H9 (cell line): ENCODE results near the gene SPX. TPM values are rescaled to one million over a fixed set of nuclear protein-coding genes. Genes with fewer than 3 reads are reported as not detected.

ENCODE experiments used
- DNase-seq: peaks from one replicate; pipeline ENCODE4 v3.0.0-alpha.2; 2017
- H2AFZ ChIP-seq: one replicate; pipeline ENCODE4 v1.6.1; 2013; ENCODE audit warnings: mild to moderate bottlenecking, low read length, control low read depth, moderate library complexity
- H2AK5ac ChIP-seq: 2 replicates; pipeline ENCODE4 v1.6.1; 2013; ENCODE audit warnings: low read length, control low read depth, mixed read lengths; ENCODE audit not compliant: insufficient read length
- H2BK120ac ChIP-seq: one replicate; pipeline ENCODE4 v1.6.1; 2013; ENCODE audit warnings: low read depth, mild to moderate bottlenecking, low read length, control low read depth, inconsistent platforms; ENCODE audit not compliant: poor library complexity, severe bottlenecking
- H2BK12ac ChIP-seq: 2 replicates; pipeline ENCODE4 v1.6.1; 2013; ENCODE audit warnings: low read length, control low read depth, mixed read lengths, low read depth; ENCODE audit not compliant: insufficient read length
- H2BK15ac ChIP-seq: 2 replicates; pipeline ENCODE4 v1.6.1; 2013; ENCODE audit warnings: low read depth, low read length, control low read depth
- H2BK20ac ChIP-seq: one replicate; pipeline ENCODE4 v1.6.1; 2013; ENCODE audit warnings: low read depth, mild to moderate bottlenecking, low read length, control low read depth, inconsistent platforms; ENCODE audit not compliant: poor library complexity, severe bottlenecking
- H2BK5ac ChIP-seq: 2 replicates; pipeline ENCODE4 v1.6.1; 2013; ENCODE audit warnings: low read length, control low read depth, mixed read lengths; ENCODE audit not compliant: insufficient read length
- H3K14ac ChIP-seq: 2 replicates; pipeline ENCODE4 v1.6.1; 2013; ENCODE audit warnings: low read length, control low read depth; ENCODE audit not compliant: insufficient read depth
- H3K18ac ChIP-seq: 2 replicates; pipeline ENCODE4 v1.6.1; 2013; ENCODE audit warnings: low read depth, mild to moderate bottlenecking, mixed read lengths, low read length, control low read depth; ENCODE audit not compliant: insufficient read length
- H3K23ac ChIP-seq: 2 replicates; pipeline ENCODE4 v1.6.1; 2013; ENCODE audit warnings: low read length, control low read depth, mixed read lengths, low read depth; ENCODE audit not compliant: insufficient read length
- H3K23me2 ChIP-seq: 2 replicates; pipeline ENCODE4 v1.6.1; 2013; ENCODE audit warnings: low read depth, mild to moderate bottlenecking, mixed read lengths, low read length, control low read depth; ENCODE audit not compliant: insufficient read length, poor library complexity, severe bottlenecking
- H3K27ac ChIP-seq: 2 replicates; pipeline ENCODE4 v1.5.1; 2013; ENCODE audit warnings: low read length, control low read depth, mixed read lengths, low read depth; ENCODE audit not compliant: insufficient read length
- H3K27me3 ChIP-seq: 2 replicates; pipeline ENCODE4 v1.6.1; 2013; ENCODE audit warnings: low read length, control low read depth, inconsistent platforms; ENCODE audit not compliant: insufficient read depth
- H3K4ac ChIP-seq: 2 replicates; pipeline ENCODE4 v1.6.1; 2013; ENCODE audit warnings: low read depth, mild to moderate bottlenecking, control low read depth, inconsistent platforms, low read length, moderate library complexity
- H3K4me1 ChIP-seq: 2 replicates; pipeline ENCODE4 v1.6.1; 2013; ENCODE audit warnings: low read length, control low read depth, inconsistent platforms; ENCODE audit not compliant: insufficient read depth
- H3K4me2 ChIP-seq: 2 replicates; pipeline ENCODE4 v1.6.1; 2013; ENCODE audit warnings: low read length, control low read depth, mixed read lengths; ENCODE audit not compliant: insufficient read length, insufficient read depth
- H3K56ac ChIP-seq: 2 replicates; pipeline ENCODE4 v1.6.1; 2013; ENCODE audit warnings: low read depth, mild to moderate bottlenecking, mixed read lengths, low read length, control low read depth; ENCODE audit not compliant: insufficient read length
- H3K79me1 ChIP-seq: 2 replicates; pipeline ENCODE4 v1.6.1; 2013; ENCODE audit warnings: low read depth, mild to moderate bottlenecking, moderate library complexity, low read length, control low read depth, inconsistent platforms; ENCODE audit not compliant: insufficient read depth, poor library complexity, severe bottlenecking
- H3K79me2 ChIP-seq: 2 replicates; pipeline ENCODE4 v1.6.1; 2013; ENCODE audit warnings: low read length, control low read depth, inconsistent platforms; ENCODE audit not compliant: insufficient read depth
- H3K9ac ChIP-seq: 2 replicates; pipeline ENCODE4 v1.6.1; 2013; ENCODE audit warnings: low read length, control low read depth, mixed read lengths; ENCODE audit not compliant: insufficient read length; ENCODE audit errors: extremely low read depth
- H3K9me3 ChIP-seq: one replicate; pipeline ENCODE4 v1.6.1; 2013; ENCODE audit warnings: low read depth, low read length, inconsistent platforms; ENCODE audit not compliant: control insufficient read depth
- H3T11ph ChIP-seq: one replicate; pipeline ENCODE4 v1.6.1; 2013; ENCODE audit warnings: mild to moderate bottlenecking, low read length, control low read depth, inconsistent platforms
- H4K20me1 ChIP-seq: one replicate; pipeline ENCODE4 v1.6.1; 2013; ENCODE audit not compliant: control insufficient read depth, insufficient read length, insufficient read depth
- H4K5ac ChIP-seq: 2 replicates; pipeline ENCODE4 v1.6.1; 2013; ENCODE audit warnings: low read depth, mild to moderate bottlenecking, mixed read lengths, low read length, control low read depth; ENCODE audit not compliant: insufficient read length
- H4K8ac ChIP-seq: replicated peaks from 2 replicates; pipeline ENCODE4 v1.6.1; 2013; ENCODE audit warnings: low read length, control low read depth, mixed read lengths, low read depth; ENCODE audit not compliant: insufficient read length
- H4K91ac ChIP-seq: 2 replicates; pipeline ENCODE4 v1.6.1; 2013; ENCODE audit warnings: low read depth, mild to moderate bottlenecking, moderate library complexity, mixed read lengths, low read length, control low read depth; ENCODE audit not compliant: insufficient read length
- H3K27ac Mint-ChIP-seq, 3 experiments: 2 replicates in 2 of 3; 3 replicates in 1 of 3; pipeline ENCODE4 v1.8.0; 2020 to 2021; ENCODE audit warnings: mixed read lengths in 3 of 3, mild to moderate bottlenecking in 1 of 3, moderate library complexity in 1 of 3
- H3K27me3 Mint-ChIP-seq: 2 replicates; pipeline ENCODE4 v1.8.0; 2021; ENCODE audit warnings: low read depth, mild to moderate bottlenecking, moderate library complexity, mixed read lengths
- H3K36me3 Mint-ChIP-seq, 3 experiments: 2 replicates in 2 of 3; 3 replicates in 1 of 3; pipeline ENCODE4 v1.8.0; 2020 to 2021; ENCODE audit warnings: low read depth in 3 of 3, mixed read lengths in 3 of 3; ENCODE audit not compliant: insufficient read depth in 1 of 3
- H3K4me1 Mint-ChIP-seq, 2 experiments: 2 replicates each; pipeline ENCODE4 v1.8.0; 2020; ENCODE audit warnings: mixed read lengths in 2 of 2
- H3K4me3 Mint-ChIP-seq, 2 experiments: 2 replicates in 1 of 2; 3 replicates in 1 of 2; pipeline ENCODE4 v1.8.0; 2020 to 2021; ENCODE audit warnings: mild to moderate bottlenecking in 2 of 2, mixed read lengths in 2 of 2, moderate library complexity in 1 of 2
- H3K9me3 Mint-ChIP-seq, 2 experiments: 2 replicates in 1 of 2; 3 replicates in 1 of 2; pipeline ENCODE4 v1.8.0; 2020; ENCODE audit warnings: mild to moderate bottlenecking in 2 of 2, mixed read lengths in 2 of 2, moderate library complexity in 1 of 2
- total RNA-seq: library from RNA; stranded (reverse); gene quantifications from 2 replicates; pipeline ENCODE4 v1.2.1, GENCODE V29; 2021
- TF ChIP-seq, protein P1 (sequence below): fragments of 200-600 bp; sonication (generic); conservative IDR thresholded peaks from 3 replicates; pipeline ENCODE4 v1.8.0; 2021; ENCODE audit warnings: antibody characterized with exemption, mild to moderate bottlenecking

SPX gene
- total RNA-seq, 1 experiment from 2014 or later = 0.35 TPM

DNA sequence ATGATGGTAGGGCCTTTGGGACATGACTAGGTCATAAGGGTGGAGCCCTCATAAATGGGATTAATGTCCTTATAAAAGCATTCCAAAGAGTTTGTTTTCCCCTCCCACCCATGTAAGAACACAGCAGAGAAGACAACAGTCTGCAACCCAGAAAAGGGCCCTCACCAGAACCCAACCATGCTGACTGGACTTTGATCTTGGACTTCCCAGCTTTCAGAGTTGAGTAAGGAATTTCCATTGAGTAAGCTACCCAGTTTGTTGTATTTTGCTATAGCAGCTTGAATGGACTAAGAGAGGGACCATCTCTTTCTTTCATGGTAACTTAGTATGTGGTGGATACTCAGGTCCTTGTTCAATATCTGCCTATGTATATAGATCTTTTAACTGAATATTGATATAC, 2.9 kb upstream of the SPX start:
- H3K4me3 Mint-ChIP-seq = no peak overlapping the region
- no peak overlapping the region for H3K27ac Mint-ChIP-seq
- Histone ChIP-seq H2BK5ac (no peak overlapping the region), H2AFZ (no peak overlapping the region), H2BK15ac (no peak overlapping the region), H2AK5ac (no peak overlapping the region), H3K79me2 (no peaks in the 10 kb centered on the region), H2BK12ac (no peak overlapping the region), H4K8ac (no peak overlapping the region), H3T11ph (no peak overlapping the region), H2BK120ac (no peak overlapping the region), H3K79me1 (no peaks in the 10 kb centered on the region), H3K27me3 (peaks cover 5% of the 10 kb centered on the region; the same call in 1 of the 2 replicates), H3K23ac (no peak overlapping the region), H3K23me2 (peaks cover 8% of the 10 kb centered on the region), H3K9me3 (no peaks in the 10 kb centered on the region), H2BK20ac (no peak overlapping the region), H4K91ac (no peak overlapping the region), H4K20me1 (no peaks in the 10 kb centered on the region), H4K5ac (no peak overlapping the region), H3K4ac (no peak overlapping the region), H3K4me1 (no peaks in the 10 kb centered on the region), H3K4me2 (no peak overlapping the region), H3K14ac (no peak overlapping the region), H3K27ac (no peak overlapping the region), H3K9ac (no peak overlapping the region), H3K56ac (no peak overlapping the region), H3K18ac (no peak overlapping the region)
- no peaks in the 10 kb centered on the region; a peak in 2 of 7 replicates for H3K36me3 Mint-ChIP-seq
- peaks cover 5 to 10% of the 10 kb centered on the region in 2 experiments; a peak in 3 of 4 replicates for H3K4me1 Mint-ChIP-seq
- H3K9me3 Mint-ChIP-seq = peaks cover 0 to 4% of the 10 kb centered on the region in 2 experiments; a peak in 1 of 5 replicates
- TF ChIP-seq, protein P1, sequence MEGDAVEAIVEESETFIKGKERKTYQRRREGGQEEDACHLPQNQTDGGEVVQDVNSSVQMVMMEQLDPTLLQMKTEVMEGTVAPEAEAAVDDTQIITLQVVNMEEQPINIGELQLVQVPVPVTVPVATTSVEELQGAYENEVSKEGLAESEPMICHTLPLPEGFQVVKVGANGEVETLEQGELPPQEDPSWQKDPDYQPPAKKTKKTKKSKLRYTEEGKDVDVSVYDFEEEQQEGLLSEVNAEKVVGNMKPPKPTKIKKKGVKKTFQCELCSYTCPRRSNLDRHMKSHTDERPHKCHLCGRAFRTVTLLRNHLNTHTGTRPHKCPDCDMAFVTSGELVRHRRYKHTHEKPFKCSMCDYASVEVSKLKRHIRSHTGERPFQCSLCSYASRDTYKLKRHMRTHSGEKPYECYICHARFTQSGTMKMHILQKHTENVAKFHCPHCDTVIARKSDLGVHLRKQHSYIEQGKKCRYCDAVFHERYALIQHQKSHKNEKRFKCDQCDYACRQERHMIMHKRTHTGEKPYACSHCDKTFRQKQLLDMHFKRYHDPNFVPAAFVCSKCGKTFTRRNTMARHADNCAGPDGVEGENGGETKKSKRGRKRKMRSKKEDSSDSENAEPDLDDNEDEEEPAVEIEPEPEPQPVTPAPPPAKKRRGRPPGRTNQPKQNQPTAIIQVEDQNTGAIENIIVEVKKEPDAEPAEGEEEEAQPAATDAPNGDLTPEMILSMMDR = no peak
- peaks cover 33% of the 10 kb centered on the region for H3K27me3 Mint-ChIP-seq
- DNase-seq = no peak
